Fibroblast of skin of left quadriceps (primary cell): ENCODE data around the gene KRT17.

Source experiments
- DNase-seq, 2 experiments: peaks; one replicate each; pipeline ENCODE4 v3.0.0-alpha.2; 2013; ENCODE audit warnings: low read depth in 2 of 2

The KRT17 gene

GRCh38 chr17:41575336-41575735 is 49.0 kb downstream of the KRT17 start:
- DNase-seq = no peak

- DNase-seq = no peak
Measured at GRCh38 chr17:41571561-41572434, 52.6 kb downstream of the KRT17 start, which contains the start of gene KRT9. Gene KRT9 (minus strand): TSS chr17:41572059. CDS start chr17:41571992, 67 bp downstream.
